ENCODE data around the gene CDHR2.
A peak's percentile ranks its signal among the peaks of the same experiment; 100 is the strongest.
"Not testable (repeated sequence)": the region's sequence is repeated elsewhere in the genome, so short reads cannot be mapped to it uniquely, and the experiment has no call there.

The CDHR2 gene

DNA sequence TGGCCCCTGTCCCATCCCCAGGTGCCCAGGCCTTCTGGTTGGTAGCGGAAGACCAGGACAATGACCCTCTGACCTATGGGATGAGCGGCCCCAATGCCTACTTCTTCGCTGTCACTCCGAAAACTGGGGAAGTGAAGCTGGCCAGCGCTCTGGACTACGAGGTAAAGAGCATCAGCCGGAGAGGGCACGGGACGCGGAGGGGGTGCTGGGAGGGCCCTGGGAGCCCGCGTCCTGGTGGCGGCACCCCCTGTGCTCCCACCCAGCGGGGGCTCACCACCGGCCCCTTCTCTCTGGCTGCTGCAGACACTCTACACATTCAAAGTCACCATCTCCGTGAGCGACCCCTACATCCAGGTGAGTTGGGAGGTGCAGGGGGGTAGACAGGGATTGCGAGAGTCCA is 19.5 kb downstream of the CDHR2 start:
- DNase-seq (ENCODE audit: low read depth): no peak

DNA sequence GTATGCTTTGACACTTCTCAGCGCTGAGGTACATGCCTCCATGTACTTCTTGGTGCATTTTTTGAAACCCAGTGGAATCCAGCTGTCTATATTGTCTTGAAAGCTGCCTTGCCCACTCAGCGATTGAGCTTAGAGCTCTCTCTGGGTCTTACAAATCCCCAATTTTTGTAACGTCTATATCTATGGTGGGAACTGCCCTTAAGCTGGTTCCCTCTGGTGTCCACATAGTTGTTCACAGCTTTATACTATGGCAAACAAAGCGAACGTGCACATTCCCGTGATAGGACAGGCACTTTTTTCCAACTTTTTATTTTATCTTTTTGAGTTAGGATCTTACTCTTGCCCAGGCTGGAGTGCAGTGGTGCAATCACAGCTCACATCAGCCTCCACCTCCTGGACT is 20.9 kb downstream of the CDHR2 start:
- peak; percentile 27 for DNase-seq (ENCODE audit: low read depth)

DNA sequence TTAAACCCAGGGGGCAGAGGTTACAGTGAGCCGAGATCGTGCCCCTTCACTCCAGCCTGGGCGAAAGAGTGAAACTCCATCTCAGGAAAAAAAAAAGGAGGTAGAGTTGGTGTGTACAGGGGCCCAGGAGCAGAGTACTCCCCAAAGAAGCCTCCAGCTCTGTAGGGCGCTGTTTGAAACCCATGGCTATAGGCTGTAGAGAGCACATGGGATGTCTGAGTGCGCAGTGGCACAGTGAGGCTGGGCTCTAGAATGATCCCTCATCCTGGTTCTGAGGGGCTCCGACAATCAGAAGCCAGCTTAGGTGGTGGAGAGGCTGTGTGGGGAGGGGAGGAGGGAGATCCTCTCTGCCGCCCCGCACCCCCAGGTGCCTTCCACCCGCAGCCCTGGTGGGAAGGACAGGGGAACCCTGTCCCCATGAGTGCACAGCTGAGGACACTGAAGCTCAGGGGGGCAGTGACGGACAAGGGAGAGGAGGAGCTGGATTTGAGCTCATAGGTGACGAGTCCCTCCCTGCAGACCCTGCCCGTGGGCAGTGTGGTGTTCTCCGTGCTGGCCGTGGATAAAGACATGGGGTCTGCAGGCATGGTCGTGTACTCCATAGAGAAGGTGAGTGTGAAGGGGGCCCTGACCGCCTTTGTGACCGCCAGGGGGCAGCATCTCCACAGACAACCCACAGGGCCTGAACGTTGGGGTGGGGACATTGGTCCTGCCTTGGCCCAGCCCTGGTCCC is 24.6 kb downstream of the CDHR2 start:
- DNase-seq (ENCODE audit: low read depth): peak; percentile 57

DNA sequence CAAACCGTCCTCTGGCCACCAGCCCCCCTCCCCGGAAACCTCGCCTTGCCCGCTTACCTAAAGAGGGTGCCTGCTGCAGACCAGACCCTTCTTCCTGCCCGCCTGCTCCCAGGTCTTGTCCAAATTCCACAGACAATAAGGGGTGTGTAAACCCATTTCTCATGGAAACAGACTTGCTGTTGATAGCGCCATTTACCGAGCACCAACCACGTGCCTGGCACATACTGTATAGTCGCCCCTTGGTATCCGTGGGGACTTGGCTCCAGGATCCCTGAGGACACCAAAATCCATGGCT is 25.1 kb downstream of the CDHR2 start:
- DNase-seq (ENCODE audit: low read depth): no peak

DNA sequence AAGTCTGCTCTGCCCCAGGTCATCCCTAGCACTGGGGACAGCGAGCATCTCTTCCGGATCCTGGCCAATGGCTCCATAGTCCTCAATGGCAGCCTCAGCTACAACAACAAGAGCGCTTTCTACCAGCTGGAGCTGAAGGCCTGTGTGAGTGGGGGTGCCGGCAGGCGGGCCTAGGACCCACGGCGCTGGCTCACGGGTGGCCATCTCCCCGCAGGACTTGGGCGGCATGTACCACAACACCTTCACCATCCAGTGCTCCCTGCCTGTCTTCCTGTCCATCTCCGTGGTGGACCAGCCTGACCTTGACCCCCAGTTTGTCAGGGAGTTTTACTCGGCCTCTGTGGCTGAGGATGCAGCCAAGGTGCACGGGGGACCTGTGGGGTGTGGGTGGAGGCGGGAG is 25.9 kb downstream of the CDHR2 start:
- no peak for DNase-seq (ENCODE audit: low read depth)

DNA sequence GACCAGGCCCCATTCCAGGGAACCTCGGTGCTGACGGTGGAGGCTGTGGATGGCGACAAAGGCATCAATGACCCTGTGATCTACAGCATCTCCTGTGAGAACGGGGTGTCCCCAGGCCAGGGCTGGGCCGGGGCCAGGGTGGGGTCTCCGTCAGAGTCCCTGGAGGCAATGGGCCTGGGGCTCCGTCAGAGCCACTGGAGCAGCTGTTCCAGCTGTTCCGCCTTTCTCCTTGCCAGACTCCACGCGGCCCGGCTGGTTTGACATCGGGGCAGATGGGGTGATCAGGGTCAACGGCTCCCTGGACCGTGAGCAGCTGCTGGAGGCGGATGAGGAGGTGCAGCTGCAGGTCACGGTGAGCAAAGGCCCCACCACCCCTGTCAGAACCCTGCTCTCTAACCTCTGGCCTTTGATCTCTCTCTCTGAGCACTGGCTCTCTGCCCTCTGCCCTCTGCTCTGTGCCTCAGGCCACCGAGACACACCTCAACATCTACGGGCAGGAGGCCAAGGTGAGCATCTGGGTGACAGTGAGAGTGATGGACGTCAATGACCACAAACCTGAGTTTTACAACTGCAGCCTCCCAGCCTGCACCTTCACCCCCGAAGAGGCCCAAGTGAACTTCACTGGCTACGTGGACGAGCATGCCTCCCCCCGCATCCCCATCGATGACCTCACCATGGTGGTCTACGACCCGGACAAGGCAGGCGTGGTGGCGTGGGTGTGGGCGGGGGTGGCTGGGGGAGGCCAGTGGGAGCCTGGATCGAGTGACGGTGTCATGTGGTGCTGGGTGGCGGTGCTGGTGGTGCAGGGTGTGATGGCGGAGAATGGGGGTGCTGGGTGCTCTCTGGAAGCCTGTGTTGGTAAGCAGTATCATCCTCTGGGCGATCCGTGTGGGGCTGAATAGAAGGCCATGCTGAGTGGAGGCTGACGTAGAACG is 26.6 kb downstream of the CDHR2 start:
- DNase-seq (ENCODE audit: low read depth): no peak

DNA sequence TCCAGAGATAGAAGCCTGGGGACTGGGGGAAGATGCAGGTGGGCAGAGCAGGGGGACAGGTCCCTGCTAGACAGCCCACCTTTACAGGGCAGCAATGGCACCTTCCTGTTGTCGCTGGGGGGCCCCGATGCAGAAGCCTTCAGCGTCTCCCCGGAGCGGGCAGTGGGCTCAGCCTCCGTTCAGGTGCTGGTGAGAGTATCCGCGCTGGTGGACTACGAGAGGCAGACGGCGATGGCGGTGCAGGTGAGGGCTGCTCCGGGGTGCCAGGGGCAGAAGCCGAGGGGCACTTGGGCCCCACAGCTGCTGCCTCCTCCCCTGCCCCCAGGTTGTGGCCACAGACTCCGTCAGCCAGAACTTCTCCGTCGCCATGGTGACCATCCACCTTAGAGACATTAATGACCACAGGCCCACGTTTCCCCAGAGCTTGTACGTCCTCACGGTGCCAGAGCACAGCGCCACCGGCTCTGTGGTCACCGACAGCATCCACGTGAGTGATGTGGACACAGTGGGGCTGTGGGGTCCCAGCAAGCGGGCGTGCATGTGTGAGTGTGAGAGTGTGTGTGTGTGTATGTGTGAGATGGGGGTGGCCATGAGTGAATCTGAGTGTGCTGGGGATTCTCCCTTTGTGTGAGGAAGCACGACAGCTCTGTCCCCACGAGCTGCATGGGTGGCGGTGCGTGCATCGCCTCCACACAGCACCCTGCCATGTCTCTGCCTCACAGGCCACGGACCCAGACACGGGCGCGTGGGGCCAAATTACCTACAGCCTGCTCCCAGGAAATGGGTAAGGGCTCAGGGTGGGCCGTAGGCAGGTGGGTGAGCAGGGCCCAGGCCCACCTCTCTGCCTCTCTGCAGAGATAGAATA is 28.4 kb downstream of the CDHR2 start:
- no peak for DNase-seq (ENCODE audit: low read depth)

DNA sequence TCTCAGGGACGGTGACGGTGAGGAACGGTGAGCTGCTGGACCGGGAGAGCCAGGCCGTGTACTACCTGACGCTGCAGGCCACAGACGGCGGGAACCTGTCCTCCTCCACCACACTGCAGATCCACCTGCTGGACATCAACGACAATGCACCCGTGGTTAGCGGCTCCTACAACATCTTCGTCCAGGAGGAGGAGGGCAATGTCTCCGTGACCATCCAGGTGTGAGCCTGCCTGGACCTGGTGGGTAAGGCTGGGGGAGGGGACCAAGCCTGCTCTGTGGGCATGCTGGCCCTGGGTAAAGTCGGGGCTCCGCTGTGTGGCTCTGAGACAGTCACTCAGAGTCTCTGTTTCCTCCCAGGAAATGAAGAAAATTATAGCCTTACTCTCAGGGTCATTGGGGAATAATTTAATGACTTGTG is 29.3 kb downstream of the CDHR2 start:
- DNase-seq (ENCODE audit: low read depth): peak; percentile 47

DNA sequence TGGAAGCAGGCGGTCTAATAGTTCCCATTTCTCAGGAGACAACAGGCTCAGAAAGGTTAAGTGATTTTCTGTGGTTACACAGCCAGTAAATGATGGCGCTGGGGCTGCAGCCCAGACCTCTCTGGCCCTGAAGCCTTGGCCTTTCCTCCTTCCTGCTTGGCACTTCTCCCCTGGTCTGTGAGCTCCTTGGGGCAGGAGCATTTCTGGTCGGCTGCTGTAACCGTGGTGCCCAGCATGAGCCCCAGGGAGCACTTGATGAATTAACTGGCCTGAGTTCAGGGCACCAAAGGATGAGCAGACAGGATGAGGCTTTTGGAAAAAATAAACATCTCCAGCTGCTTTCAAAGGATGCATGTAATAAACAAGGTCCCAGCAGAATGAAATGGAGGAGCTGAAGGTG is 30.2 kb downstream of the CDHR2 start:
- DNase-seq (ENCODE audit: low read depth): no peak

DNA sequence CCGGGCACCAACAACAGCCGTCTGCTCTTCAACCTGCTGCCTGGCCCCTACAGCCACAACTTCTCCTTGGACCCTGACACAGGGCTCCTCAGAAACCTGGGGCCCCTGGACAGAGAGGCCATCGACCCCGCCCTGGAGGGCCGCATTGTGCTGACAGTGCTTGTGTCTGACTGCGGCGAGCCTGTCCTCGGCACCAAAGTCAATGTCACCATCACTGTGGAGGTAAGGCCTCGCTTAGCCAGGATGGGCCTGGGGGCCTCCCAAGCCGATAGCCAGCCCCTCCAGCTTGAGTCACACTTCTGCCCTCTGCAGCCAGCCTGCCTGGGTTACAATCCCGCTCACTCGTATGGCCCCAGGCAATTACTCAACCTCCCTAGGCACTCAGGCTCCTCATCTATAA is 32.2 kb downstream of the CDHR2 start:
- DNase-seq (ENCODE audit: low read depth): no peak

DNA sequence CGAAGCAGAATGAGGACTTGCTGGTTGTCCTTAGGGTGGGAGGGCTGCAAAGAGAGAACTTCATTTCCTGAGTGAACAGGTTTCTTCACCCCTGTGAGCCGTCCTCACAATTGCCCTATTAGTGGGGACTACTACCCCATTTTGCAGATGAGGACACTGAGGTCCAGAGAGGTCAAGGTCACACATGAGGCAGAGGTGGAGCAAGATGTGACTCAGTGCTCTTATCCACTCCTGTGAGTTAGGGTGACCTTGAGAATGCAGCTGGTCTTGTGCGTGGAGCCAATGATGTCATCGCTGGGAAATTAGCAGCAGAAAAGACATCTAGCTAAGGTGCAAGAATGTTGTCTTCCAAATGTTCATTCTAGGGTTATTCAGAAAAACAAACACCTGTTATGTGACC is 33.9 kb downstream of the CDHR2 start:
- DNase-seq (ENCODE audit: low read depth): no peak

DNA sequence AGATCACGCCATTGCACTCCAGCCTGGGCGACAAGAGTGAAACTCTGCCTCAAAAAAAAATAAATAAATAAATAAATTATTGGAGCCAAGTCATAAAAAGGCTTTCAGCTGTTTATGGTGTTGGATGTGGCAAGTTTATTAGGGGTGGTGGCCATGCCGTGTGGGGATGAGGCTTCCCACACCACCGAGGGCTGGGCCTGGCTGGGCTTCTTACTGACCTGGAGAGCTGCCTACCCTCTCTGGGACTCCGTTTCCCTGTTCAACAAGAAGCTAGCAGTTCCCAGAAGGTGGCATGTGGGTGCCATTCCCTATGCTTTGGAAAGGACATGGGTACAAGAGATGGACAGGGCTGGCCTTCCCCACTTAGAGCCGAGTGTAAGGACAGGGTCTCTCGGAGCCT is 38.3 kb downstream of the CDHR2 start:
- no peak for DNase-seq (ENCODE audit: low read depth)

DNA sequence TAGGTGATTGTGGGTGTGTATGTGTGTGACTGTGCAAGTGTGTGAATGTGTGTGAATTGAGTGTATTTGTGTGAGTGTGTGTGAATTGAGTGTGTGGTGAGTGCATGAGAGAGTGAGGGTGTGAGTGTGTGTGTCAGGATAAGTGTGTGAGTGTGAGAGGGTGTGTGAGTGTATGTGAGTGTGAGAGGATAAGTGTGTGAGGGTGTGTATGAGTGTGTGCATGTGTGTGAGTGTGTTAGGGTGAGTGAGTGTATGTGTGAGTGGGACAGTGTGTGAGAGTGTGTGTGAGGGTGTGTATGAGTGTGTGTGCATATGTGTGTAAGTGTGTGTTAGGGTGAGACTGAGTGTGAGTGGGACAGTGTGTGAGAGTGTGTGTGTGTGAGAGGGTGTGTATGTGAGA is 39.2 kb downstream of the CDHR2 start:
- DNase-seq (ENCODE audit: low read depth): no peak

DNA sequence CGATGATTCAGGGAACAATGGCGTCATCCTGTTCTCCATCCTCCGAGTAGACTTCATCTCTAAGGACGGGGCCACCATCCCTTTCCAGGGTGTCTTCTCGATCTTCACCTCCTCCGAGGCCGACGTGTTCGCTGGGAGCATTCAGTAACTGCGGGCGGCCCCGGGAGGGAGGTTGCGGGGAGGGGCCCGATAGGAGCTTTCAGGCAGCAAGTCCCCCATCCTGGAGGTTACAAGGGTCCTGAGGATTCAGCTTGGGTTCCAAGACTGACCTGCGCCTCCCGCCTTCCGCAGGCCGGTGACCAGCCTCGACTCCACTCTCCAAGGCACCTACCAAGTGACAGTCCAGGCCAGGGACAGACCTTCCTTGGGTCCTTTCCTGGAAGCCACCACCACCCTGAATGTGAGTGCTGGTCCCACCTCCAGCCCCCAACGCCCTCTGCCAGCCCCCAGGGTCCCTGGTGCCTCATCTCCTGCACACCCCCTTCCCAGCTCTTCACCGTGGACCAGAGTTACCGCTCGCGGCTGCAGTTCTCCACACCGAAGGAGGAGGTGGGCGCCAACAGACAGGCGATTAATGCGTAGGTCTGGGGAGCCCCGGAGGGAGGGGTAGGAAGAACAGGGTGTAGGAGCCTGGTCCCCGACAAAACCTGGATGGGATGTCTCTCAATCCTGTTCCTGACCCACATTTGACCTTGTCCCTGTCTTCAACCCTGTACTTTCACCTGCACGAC is 40.1 kb downstream of the CDHR2 start:
- no peak for DNase-seq (ENCODE audit: low read depth)

DNA sequence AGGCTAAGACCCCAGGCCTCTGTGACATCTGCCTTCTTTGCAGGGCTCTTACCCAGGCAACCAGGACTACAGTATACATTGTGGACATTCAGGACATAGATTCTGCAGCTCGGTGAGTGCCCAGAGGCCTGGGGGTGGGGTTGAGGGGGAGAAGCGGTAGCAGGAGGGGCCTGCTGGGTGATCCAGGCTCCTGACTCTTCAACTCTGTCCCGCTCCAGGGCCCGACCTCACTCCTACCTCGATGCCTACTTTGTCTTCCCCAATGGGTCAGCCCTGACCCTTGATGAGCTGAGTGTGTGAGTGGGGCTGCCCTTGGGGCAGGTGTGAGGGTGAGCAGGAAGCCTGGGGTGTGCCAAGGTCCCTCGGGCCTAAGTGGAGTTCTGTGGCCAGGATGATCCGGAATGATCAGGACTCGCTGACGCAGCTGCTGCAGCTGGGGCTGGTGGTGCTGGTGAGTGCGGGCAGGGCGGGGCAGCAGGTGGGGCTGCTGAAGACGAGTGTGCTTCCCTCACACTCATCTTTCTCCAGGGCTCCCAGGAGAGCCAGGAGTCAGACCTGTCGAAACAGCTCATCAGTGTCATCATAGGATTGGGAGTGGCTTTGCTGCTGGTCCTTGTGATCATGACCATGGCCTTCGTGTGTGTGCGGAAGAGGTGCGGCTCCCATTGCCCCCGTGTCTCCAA is 41.0 kb downstream of the CDHR2 start:
- DNase-seq (ENCODE audit: low read depth): no peak

DNA sequence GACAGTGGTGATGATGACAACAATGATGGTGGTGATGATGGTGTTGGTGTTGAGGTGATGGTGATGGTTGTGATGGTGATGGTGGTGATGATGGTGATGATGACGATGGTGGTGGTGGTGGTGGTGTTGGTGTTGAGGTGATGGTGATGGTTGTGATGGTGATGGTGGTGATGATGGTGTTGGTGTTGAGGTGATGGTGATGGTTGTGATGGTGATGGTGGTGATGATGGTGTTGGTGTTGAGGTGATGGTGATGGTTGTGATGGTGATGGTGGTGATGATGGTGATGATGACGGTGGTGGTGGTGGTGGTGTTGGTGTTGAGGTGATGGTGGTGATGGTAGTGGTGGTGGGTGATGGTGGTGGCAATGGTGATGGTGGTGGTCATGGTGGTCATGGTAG is 42.5 kb downstream of the CDHR2 start:
- DNase-seq (ENCODE audit: low read depth): not testable (repeated sequence)

DNA sequence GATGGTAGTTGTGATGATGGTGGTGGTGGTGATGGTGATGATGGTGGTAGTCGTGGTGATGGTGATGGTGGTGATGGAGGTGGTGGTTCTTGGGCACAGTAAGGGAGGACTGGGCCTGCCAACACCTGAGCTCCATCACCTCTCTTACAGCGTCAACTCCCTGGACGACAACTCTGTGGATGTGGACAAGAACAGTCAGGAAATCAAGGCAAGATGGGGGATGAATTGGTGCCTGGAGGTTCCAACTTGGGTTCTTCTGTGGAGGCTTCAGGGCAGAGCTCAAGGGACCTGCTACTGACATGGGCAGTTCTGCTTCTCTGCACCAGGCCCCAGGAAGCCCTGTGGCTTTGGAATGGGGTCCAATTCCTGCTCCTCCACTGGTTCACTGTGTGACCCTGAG is 43.4 kb downstream of the CDHR2 start:
- DNase-seq (ENCODE audit: low read depth): no peak

DNA sequence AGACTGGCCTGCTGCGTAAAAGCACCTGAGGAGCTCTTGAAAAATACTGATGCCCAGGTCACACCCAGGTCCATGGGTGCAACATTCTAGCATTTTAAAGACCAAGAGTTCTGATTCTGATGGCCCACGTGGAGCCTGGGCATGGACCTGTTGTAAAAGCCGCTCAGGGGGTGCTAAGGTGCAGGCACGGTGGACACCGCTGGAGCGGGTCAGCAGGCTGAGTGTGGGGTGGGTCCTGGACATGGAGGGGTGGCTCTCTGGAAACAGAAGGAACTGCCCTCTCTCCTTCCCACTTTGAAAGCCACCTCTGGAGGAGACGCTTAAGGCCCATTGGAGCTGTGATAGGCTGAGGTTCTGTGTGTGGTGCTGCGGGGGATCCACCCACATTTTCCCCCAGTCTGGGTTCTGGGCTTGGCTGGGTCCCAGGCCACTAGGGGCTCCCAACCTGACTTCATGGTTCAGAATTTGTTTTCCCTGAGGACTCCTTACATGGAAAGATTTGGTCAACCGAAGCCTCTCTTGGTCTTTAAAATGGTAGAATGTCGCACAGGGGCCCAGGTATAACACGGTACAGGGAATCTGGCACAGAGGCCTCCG is 44.2 kb downstream of the CDHR2 start:
- no peak for DNase-seq (ENCODE audit: low read depth)

DNA sequence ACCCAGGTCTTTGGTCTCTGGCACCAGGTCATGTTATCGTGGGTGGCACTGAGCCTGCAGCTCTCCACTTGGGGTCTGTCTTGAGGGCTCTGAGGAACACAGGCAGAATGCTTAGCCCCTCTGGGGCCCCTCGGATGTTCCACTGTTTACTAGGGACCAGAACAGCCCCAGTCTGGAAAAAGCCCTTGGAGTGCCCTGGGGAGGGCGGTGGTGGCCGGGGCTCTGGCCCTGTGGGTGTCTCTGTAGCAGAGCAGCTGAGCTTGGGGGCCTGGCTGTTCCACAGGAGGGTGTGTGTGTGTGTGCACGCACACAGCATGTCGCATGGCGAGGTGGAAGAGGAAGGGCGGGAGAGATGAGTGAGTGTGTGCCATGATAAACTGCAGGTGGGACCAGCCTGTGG is 45.4 kb downstream of the CDHR2 start:
- DNase-seq (ENCODE audit: low read depth): no peak

DNA sequence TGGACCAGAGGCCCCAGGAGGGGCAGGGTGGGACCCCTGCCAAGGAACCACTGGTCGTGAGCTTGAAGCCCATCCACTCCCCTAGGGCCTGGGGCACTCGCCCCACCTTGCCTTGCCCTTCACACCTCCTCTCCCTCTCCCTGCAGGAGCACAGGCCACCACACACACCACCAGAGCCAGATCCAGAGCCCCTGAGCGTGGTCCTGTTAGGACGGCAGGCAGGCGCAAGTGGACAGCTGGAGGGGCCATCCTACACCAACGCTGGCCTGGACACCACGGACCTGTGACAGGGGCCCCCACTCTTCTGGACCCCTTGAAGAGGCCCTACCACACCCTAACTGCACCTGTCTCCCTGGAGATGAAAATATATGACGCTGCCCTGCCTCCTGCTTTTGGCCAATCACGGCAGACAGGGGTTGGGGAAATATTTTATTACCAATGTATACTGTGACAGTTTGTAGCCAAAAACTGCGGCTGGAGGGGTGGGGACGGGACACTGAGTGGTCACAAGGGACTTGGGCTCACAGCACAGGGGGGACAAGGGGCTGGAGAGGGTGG is 46.3 kb downstream of the CDHR2 start:
- no peak for DNase-seq (ENCODE audit: low read depth)

Data from EH (cell line).